ENCODE results near the gene CDK14.

DNA sequence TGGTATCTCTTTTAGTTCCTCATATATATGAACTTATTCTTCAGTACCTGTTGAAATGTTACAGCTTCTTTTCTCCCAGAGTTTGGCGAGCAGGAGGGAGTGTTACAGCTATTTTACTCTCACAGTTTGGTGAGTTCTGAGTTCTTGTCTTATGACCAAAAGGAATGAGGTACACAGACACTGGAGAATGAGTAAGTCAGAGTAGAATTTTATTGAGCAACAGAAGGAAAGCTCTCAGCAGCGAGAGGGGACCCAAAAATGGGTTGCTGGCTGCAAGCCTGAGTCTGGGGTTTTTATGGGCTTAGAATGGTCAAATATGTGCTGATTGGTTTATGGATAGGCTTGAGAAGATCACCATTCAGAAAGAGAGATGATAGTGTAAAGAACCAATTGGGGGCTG, 175.2 kb downstream of the CDK14 start:
- TF ChIP-seq POLR2A (IDR thresholded peaks at IDR 0.05), result no peak
- TF ChIP-seq, protein P1, sequence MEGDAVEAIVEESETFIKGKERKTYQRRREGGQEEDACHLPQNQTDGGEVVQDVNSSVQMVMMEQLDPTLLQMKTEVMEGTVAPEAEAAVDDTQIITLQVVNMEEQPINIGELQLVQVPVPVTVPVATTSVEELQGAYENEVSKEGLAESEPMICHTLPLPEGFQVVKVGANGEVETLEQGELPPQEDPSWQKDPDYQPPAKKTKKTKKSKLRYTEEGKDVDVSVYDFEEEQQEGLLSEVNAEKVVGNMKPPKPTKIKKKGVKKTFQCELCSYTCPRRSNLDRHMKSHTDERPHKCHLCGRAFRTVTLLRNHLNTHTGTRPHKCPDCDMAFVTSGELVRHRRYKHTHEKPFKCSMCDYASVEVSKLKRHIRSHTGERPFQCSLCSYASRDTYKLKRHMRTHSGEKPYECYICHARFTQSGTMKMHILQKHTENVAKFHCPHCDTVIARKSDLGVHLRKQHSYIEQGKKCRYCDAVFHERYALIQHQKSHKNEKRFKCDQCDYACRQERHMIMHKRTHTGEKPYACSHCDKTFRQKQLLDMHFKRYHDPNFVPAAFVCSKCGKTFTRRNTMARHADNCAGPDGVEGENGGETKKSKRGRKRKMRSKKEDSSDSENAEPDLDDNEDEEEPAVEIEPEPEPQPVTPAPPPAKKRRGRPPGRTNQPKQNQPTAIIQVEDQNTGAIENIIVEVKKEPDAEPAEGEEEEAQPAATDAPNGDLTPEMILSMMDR (IDR thresholded peaks at IDR 0.05), result no peak

All from esophagus squamous epithelium (tissue), 4 donors.